H1 (cell line): ENCODE data around the gene ASIC1. TPM values are rescaled to one million over a fixed set of nuclear protein-coding genes. Genes with fewer than 3 reads are reported as not detected.

Experiments used
- CTCF ChIA-PET: fragments of 300-600 bp; sonication (Branson Sonifier 250); formaldehyde crosslinking; loops from one replicate; lab custom pipeline; 2021; ENCODE audit not compliant: partially characterized antibody; lab: Charles Lee
- POLR2A ChIA-PET: fragments of 300-600 bp; sonication (Branson Sonifier 250); formaldehyde crosslinking; loops from one replicate; lab custom pipeline; 2021; ENCODE audit warnings: inconsistent platforms; ENCODE audit not compliant: partially characterized antibody; lab: Charles Lee
- DNase-seq, 2 experiments: peaks; one replicate each; pipeline versions ENCODE4 v3.0.0 to v3.0.0-alpha.2; 2010 to 2022; ENCODE audit warnings: low spot score in 2 of 2, low read depth in 1 of 2, mixed read lengths in 1 of 2
- FAIRE-seq: peaks from 2 replicates; lab custom pipeline; 2011; peaks lifted over from hg19 to GRCh38; lab: Jason Lieb, UNC
- H2AFZ ChIP-seq: 2 replicates; pipeline ENCODE4 v1.8.1; 2012; ENCODE audit warnings: low read length, inconsistent platforms
- H2AK5ac ChIP-seq: 2 replicates; pipeline ENCODE4 v1.6.1; 2013; ENCODE audit warnings: low read depth, low read length
- H2BK120ac ChIP-seq: replicated peaks from 2 replicates; pipeline ENCODE3; 2013; ENCODE audit warnings: low read depth, low read length, inconsistent platforms
- H2BK12ac ChIP-seq: 2 replicates; pipeline ENCODE4 v1.6.1; 2013; ENCODE audit warnings: low read depth, low read length
- H2BK15ac ChIP-seq: 2 replicates; pipeline ENCODE4 v1.6.1; 2013; ENCODE audit warnings: low read length
- H2BK20ac ChIP-seq: 2 replicates; pipeline ENCODE4 v1.6.1; 2013; ENCODE audit warnings: low read length
- H2BK5ac ChIP-seq: 2 replicates; pipeline ENCODE4 v1.6.1; 2013; ENCODE audit warnings: low read depth, low read length
- H3K14ac ChIP-seq: 2 replicates; pipeline ENCODE4 v1.6.1; 2013; ENCODE audit warnings: inconsistent platforms; ENCODE audit not compliant: insufficient read length
- H3K18ac ChIP-seq: 2 replicates; pipeline ENCODE4 v1.6.1; 2013; ENCODE audit warnings: low read length; ENCODE audit errors: extremely low read depth
- H3K23ac ChIP-seq: 2 replicates; pipeline ENCODE4 v1.6.1; 2013; ENCODE audit warnings: inconsistent platforms; ENCODE audit not compliant: insufficient read length
- H3K23me2 ChIP-seq: 2 replicates; pipeline ENCODE4 v1.6.1; 2013; ENCODE audit warnings: low read depth, low read length
- H3K27ac ChIP-seq: 2 replicates; pipeline ENCODE4 v1.6.1; 2011; ENCODE audit warnings: low read depth, low read length, inconsistent platforms
- H3K27me3 ChIP-seq, 4 experiments: replicated peaks in 1 of 4; 1 replicate in 1 of 4; 2 replicates in 3 of 4; pipeline versions ENCODE4 v1.6.1 to v1.8.1; 2011 to 2013; ENCODE audit warnings: low read length in 3 of 4, mild to moderate bottlenecking in 3 of 4, inconsistent platforms in 2 of 4, mixed read lengths in 2 of 4, moderate library complexity in 1 of 4; ENCODE audit not compliant: control insufficient read depth in 3 of 4, insufficient read depth in 3 of 4; ENCODE audit errors: extremely low read depth in 1 of 4
- H3K36me3 ChIP-seq, 4 experiments: 2 replicates each; pipeline versions ENCODE4 v1.6.1 to v1.8.1; 2011 to 2013; ENCODE audit warnings: mild to moderate bottlenecking in 4 of 4, low read length in 3 of 4, moderate library complexity in 2 of 4, control low read depth in 1 of 4, inconsistent platforms in 1 of 4; ENCODE audit not compliant: insufficient read depth in 4 of 4, control insufficient read depth in 2 of 4
- H3K4ac ChIP-seq: replicated peaks from 2 replicates; pipeline ENCODE3; 2013; ENCODE audit warnings: low read length, low read depth, mixed read lengths, inconsistent platforms; ENCODE audit not compliant: insufficient read length
- H3K4me1 ChIP-seq, 4 experiments: replicated peaks in 1 of 4; 1 replicate in 1 of 4; 2 replicates in 3 of 4; pipeline versions ENCODE4 v1.6.1 to v1.8.1; 2011 to 2013; ENCODE audit warnings: low read length in 3 of 4, inconsistent platforms in 2 of 4, mixed read lengths in 1 of 4; ENCODE audit not compliant: insufficient read depth in 4 of 4, control insufficient read depth in 3 of 4
- H3K4me2 ChIP-seq, 2 experiments: 2 replicates each; pipeline versions ENCODE4 v1.6.1 to v1.8.1; 2011 to 2013; ENCODE audit warnings: low read depth in 2 of 2, low read length in 2 of 2, control low read depth in 1 of 2, inconsistent platforms in 1 of 2, mild to moderate bottlenecking in 1 of 2; ENCODE audit not compliant: insufficient read depth in 1 of 2
- H3K4me3 ChIP-seq, 4 experiments: fragments of 200-600, 300-600 bp in 1 of 4; sonication (generic), shearing (Covaris generic), sonication (Bioruptor Twin) in 1 of 4; 2 replicates each; pipeline versions ENCODE4 v1.5.1 to v1.8.1; 2011 to 2016; ENCODE audit warnings: low read length in 4 of 4, low read depth in 3 of 4, control low read depth in 2 of 4, inconsistent platforms in 2 of 4, mild to moderate bottlenecking in 2 of 4, mixed read lengths in 1 of 4, moderate library complexity in 1 of 4; ENCODE audit not compliant: insufficient read depth in 2 of 4; ENCODE audit errors: extremely low read depth in 1 of 4
- H3K56ac ChIP-seq: replicated peaks from 2 replicates; pipeline ENCODE3; 2013; ENCODE audit warnings: low read depth, mild to moderate bottlenecking, mixed read lengths, low read length, inconsistent platforms; ENCODE audit not compliant: insufficient read length
- H3K79me1 ChIP-seq: 2 replicates; pipeline ENCODE4 v1.6.1; 2013; ENCODE audit warnings: low read depth, low read length, control low read depth
- H3K79me2 ChIP-seq, 2 experiments: 2 replicates each; pipeline versions ENCODE4 v1.6.1 to v1.8.1; 2012 to 2013; ENCODE audit warnings: low read length in 2 of 2, mild to moderate bottlenecking in 2 of 2, inconsistent platforms in 1 of 2; ENCODE audit not compliant: insufficient read depth in 2 of 2, control insufficient read depth in 1 of 2
- H3K9ac ChIP-seq, 4 experiments: replicated peaks in 1 of 4; 1 replicate in 1 of 4; 2 replicates in 3 of 4; pipeline versions ENCODE4 v1.6.1 to v1.8.1; 2011 to 2013; ENCODE audit warnings: low read depth in 3 of 4, low read length in 3 of 4, control low read depth in 2 of 4, mild to moderate bottlenecking in 2 of 4, moderate library complexity in 2 of 4, inconsistent platforms in 1 of 4; ENCODE audit errors: extremely low read depth in 1 of 4
- H3K9me3 ChIP-seq, 2 experiments: 2 replicates each; pipeline versions ENCODE4 v1.6.1 to v1.8.1; 2012 to 2013; ENCODE audit warnings: mild to moderate bottlenecking in 2 of 2, moderate library complexity in 2 of 2, control low read depth in 1 of 2, inconsistent platforms in 1 of 2, low read depth in 1 of 2, low read length in 1 of 2, mixed read lengths in 1 of 2; ENCODE audit not compliant: insufficient read depth in 2 of 2
- H4K20me1 ChIP-seq, 2 experiments: replicated peaks in 1 of 2; 2 replicates each; pipeline versions ENCODE3 to v1.8.1; 2011 to 2013; ENCODE audit warnings: inconsistent platforms in 2 of 2, low read length in 2 of 2, mild to moderate bottlenecking in 1 of 2; ENCODE audit not compliant: insufficient read depth in 2 of 2, control insufficient read depth in 1 of 2
- H4K5ac ChIP-seq: 2 replicates; pipeline ENCODE4 v1.6.1; 2013; ENCODE audit warnings: low read length, low read depth, mixed read lengths, inconsistent platforms; ENCODE audit not compliant: insufficient read length
- H4K8ac ChIP-seq: 2 replicates; pipeline ENCODE4 v1.8.0; 2013; ENCODE audit warnings: mild to moderate bottlenecking, moderate library complexity, low read length, inconsistent platforms; ENCODE audit not compliant: insufficient read depth; ENCODE audit errors: extremely low read depth
- H4K91ac ChIP-seq: replicated peaks from 2 replicates; pipeline ENCODE3; 2013; ENCODE audit warnings: low read length, mixed read lengths, inconsistent platforms; ENCODE audit not compliant: insufficient read length
- BACH1 ChIP-seq: IDR thresholded peaks from 2 replicates; pipeline ENCODE4 v1.6.1; 2012; ENCODE audit warnings: low read length, improper control_type of control experiment
- FOSL1 ChIP-seq: IDR thresholded peaks from 2 replicates; pipeline ENCODE4 v1.6.1; 2011; ENCODE audit warnings: mild to moderate bottlenecking, low read depth, low read length, moderate library complexity; ENCODE audit not compliant: insufficient read depth
- JUN ChIP-seq: IDR thresholded peaks from 2 replicates; pipeline ENCODE4 v1.6.1; 2011; ENCODE audit warnings: low read depth, mild to moderate bottlenecking, improper control_type of control experiment, low read length
- KDM1A ChIP-seq: fragments of 200-600, 300-600 bp; sonication (generic); IDR thresholded peaks from 2 replicates; pipeline ENCODE4 v1.7.1; 2016; ENCODE audit warnings: mild to moderate bottlenecking, low read length, borderline replicate concordance
- NANOG ChIP-seq: IDR thresholded peaks from 2 replicates; pipeline ENCODE4 v1.6.1; 2011; ENCODE audit warnings: low read length, low read depth, mild to moderate bottlenecking, inconsistent platforms; ENCODE audit not compliant: insufficient read depth, poor library complexity, severe bottlenecking
- RBBP5 ChIP-seq: IDR thresholded peaks from 2 replicates; pipeline ENCODE4 v1.7.1; 2012; ENCODE audit warnings: low read depth, mild to moderate bottlenecking, inconsistent platforms, low read length, moderate library complexity, borderline replicate concordance
- SAP30 ChIP-seq: fragments of 300-600 bp; sonication (generic); IDR thresholded peaks from 2 replicates; pipeline ENCODE4 v1.7.1; 2012; ENCODE audit warnings: low read length, moderate library complexity, mild to moderate bottlenecking, inconsistent platforms; ENCODE audit not compliant: insufficient read depth, insufficient replicate concordance
- SIX5 ChIP-seq: IDR thresholded peaks from 2 replicates; pipeline ENCODE4 v1.6.1; 2011; ENCODE audit warnings: mild to moderate bottlenecking, low read depth, low read length
- SP2 ChIP-seq: IDR thresholded peaks from 2 replicates; pipeline ENCODE4 v1.6.1; 2012; ENCODE audit warnings: mild to moderate bottlenecking, low read length, inconsistent platforms
- SP4 ChIP-seq: IDR thresholded peaks from 2 replicates; pipeline ENCODE4 v1.6.1; 2012; ENCODE audit warnings: low read length, inconsistent platforms
- ZNF274 ChIP-seq: IDR thresholded peaks from 2 replicates; pipeline ENCODE4 v1.7.0; 2012; ENCODE audit warnings: low read length, borderline replicate concordance; ENCODE audit errors: extremely low read depth
- WGBS, 2 experiments: shearing (Covaris generic) in 1 of 2; methylation state at CpG; one replicate each; pipeline versions ENCODE4 v1.1.6 to v1.1.7; 2013 to 2015; ENCODE audit warnings: low lambda C conversion rate in 2 of 2, mixed read lengths in 2 of 2, inconsistent platforms in 1 of 2, low coverage in 1 of 2, missing lambda C conversion rate in 1 of 2; ENCODE audit not compliant: insufficient replicate concordance in 2 of 2, insufficient coverage in 1 of 2, insufficient read length in 1 of 2; ENCODE audit errors: extremely low coverage in 1 of 2, missing lambda C conversion rate in 1 of 2; 5-methylcytosine and 5-hydroxymethylcytosine counted together
- polyA plus RNA-seq, 7 experiments: library from polyadenylated mRNA; depleted of rRNA in 3 of 7; stranded (reverse) in 5 of 7; unstranded in 2 of 7; fragments of >200 nt in 5 of 7; fragments of 200-250 nt in 2 of 7; gene quantifications; 1 replicate in 5 of 7; 2 replicates in 1 of 7; 4 replicates in 1 of 7; pipeline versions ENCODE4 v1.2.1 to v1.2.3, GENCODE V29; 2011 to 2013; ENCODE audit warnings: missing spikeins in 2 of 7, mixed read lengths in 2 of 7
- total RNA-seq: library from RNA; stranded (reverse); fragmentation: NEBNext Ultra II Directional; extraction: Animal tissue kit (Norgen Biotek cat#: 25700); gene quantifications from 2 replicates; pipeline ENCODE4 v1.2.1, GENCODE V29; 2021
- TF ChIP-seq, protein P1 (sequence below): IDR thresholded peaks from 2 replicates; pipeline ENCODE4 v1.6.1; 2012; ENCODE audit warnings: inconsistent platforms
- TF ChIP-seq, protein P2 (sequence below): IDR thresholded peaks from 2 replicates; pipeline ENCODE4 v1.6.1; 2012; ENCODE audit warnings: inconsistent platforms

Gene ASIC1
- total and polyA plus RNA-seq, 2 of the 8 experiments (the other 6 are each of a cell fraction or from before 2014, with no cell fraction given), result 2.4 to 4.4 TPM

DNA sequence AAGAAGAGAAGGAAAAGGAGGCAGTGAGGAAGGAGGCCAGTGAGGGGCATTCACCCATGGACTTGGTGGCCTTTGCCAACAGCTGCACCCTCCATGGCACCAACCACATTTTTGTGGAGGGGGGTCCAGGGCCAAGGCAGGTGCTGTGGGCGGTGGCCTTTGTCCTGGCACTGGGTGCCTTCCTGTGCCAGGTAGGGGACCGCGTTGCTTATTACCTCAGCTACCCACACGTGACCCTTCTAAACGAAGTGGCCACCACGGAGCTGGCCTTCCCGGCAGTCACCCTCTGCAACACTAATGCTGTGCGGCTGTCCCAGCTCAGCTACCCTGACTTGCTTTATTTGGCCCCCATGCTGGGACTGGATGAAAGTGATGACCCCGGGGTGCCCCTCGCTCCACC is 16.3 kb downstream of the ASIC1 start:
- WGBS, 2 experiments, result 86% methylated on average over 9 of the region's 10 CpGs; no CpG with 5 or more reads in 1 of the 2 experiments
- DNase-seq (no peak), FAIRE-seq (no peak)
- Histone ChIP-seq H4K20me1 (no peaks in the 10 kb centered on the region), H3K23ac (no peak overlapping the region), H3K4me3 (no peak overlapping the region), H2BK120ac (no peak overlapping the region), H2AK5ac (no peak overlapping the region), H2BK5ac (no peak overlapping the region), H3K9me3 (no peaks in the 10 kb centered on the region), H2AFZ (no peak overlapping the region), H2BK12ac (no peak overlapping the region), H3K9ac (no peak overlapping the region), H4K91ac (no peak overlapping the region), H3K27me3 (no peaks in the 10 kb centered on the region; a peak in 1 of 7 replicates), H3K27ac (no peak overlapping the region), H3K14ac (no peak overlapping the region), H2BK20ac (no peak overlapping the region), H4K8ac (no peak overlapping the region), H3K4me1 (peaks cover 0 to 6% (median 3%) of the 10 kb centered on the region in 4 experiments; a peak in 5 of 7 replicates), H3K36me3 (no peaks in the 10 kb centered on the region), H4K5ac (no peak overlapping the region), H3K4me2 (no peak overlapping the region), H3K23me2 (no peaks in the 10 kb centered on the region; the same call in 1 of the 2 replicates), H3K18ac (no peak overlapping the region), H3K79me1 (no peaks in the 10 kb centered on the region), H3K56ac (no peak overlapping the region), H3K4ac (no peak overlapping the region), H3K79me2 (no peaks in the 10 kb centered on the region), H2BK15ac (no peak overlapping the region)
- POLR2A ChIA-PET, result interaction anchor here (0.9 to 3.7 kb wide), 3 partner anchors 11 to 16 kb away, joined by 3 to 30 read pairs (median 4); partner anchors contain the start of gene SMARCD1
- CTCF ChIA-PET, result interaction anchor here (0.6 to 27.3 kb wide), 16 partner anchors 11 to 241 kb away, joined by 3 to 625 read pairs (median 6); partner anchors contain the start of genes AQP6, ASIC1, COX14 and GPD1
- TF ChIP-seq RBBP5, result no peak
- no peak for TF ChIP-seq KDM1A
- no peak for TF ChIP-seq SP4
- no peak for TF ChIP-seq NANOG
- TF ChIP-seq FOSL1, result no peak
- TF ChIP-seq SAP30, result no peak
- TF ChIP-seq ZNF274, result no peak
- TF ChIP-seq, protein P1, sequence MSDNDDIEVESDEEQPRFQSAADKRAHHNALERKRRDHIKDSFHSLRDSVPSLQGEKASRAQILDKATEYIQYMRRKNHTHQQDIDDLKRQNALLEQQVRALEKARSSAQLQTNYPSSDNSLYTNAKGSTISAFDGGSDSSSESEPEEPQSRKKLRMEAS, result no peak
- TF ChIP-seq SIX5, result no peak
- TF ChIP-seq, protein P2, sequence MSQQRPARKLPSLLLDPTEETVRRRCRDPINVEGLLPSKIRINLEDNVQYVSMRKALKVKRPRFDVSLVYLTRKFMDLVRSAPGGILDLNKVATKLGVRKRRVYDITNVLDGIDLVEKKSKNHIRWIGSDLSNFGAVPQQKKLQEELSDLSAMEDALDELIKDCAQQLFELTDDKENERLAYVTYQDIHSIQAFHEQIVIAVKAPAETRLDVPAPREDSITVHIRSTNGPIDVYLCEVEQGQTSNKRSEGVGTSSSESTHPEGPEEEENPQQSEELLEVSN, result no peak
- no peak for TF ChIP-seq JUN
- TF ChIP-seq BACH1, result no peak
- TF ChIP-seq SP2, result no peak
